NCI-H1417 (cell line): ENCODE results near the gene MFSD6L.
A peak's percentile ranks its signal among the peaks of the same experiment; 100 is the strongest.
"Not testable (repeated sequence)": the region's sequence is repeated elsewhere in the genome, so short reads cannot be mapped to it uniquely, and the experiment has no call there.

Experiments
- DNase-seq, 3 experiments: peaks; one replicate each; lab custom pipeline; 2025; lab: John Stamatoyannopoulos, UW

Gene MFSD6L

DNA sequence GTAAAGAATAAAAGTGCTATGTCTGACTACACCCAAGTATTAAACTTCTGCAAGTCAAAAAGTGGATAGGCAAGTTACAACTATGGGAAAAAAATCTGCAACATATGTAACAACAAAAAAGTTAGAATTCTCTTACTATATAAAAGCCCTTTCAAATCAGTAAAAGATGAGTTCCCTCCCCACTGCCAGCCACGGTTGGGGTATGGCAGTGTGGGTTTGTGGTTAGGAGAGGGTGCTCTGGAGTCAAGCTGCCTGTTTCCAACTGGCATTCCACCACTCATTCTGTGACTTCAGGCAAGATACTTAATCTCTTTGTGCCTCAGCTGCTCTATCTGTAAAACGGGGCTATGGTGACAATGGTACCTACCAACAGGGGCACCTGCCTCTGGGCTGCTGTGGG, 26.6 kb upstream of the MFSD6L start:
- DNase-seq: no peak

GRCh38 chr17:8823279-8823678, 24.1 kb upstream of the MFSD6L start:
- DNase-seq: no peak

DNA sequence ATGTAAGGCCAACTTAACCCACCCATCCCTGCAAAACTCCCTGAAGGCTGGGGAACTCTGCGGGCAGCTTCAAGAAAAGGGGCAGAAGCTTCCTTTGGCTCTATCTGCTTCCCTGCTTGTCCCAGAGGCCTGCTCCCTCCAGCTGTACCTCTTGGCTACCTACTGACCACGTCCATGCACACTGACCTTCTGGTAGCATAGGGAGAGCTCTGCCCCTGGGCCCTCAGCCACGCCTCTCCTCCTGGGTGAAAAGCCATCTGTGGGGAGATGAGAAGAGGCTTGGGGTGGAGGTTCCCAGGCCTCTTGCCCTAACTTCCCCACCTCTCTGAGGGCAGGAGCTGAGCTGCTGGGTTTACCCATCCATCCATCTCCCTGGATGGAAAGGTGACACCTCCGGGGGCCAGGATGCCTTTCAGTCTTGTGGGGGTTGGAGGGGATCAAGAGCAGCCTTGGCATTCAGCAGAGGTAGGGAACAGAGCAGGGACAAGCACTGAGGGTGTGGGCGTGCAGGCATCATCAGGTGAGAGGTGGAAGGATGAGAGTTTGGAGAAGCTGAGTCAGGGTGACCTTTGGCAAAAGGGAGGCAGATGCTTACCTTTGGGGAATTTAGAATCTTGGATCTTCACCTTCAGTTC, 23.4 kb upstream of the MFSD6L start:
- DNase-seq: no peak

DNA sequence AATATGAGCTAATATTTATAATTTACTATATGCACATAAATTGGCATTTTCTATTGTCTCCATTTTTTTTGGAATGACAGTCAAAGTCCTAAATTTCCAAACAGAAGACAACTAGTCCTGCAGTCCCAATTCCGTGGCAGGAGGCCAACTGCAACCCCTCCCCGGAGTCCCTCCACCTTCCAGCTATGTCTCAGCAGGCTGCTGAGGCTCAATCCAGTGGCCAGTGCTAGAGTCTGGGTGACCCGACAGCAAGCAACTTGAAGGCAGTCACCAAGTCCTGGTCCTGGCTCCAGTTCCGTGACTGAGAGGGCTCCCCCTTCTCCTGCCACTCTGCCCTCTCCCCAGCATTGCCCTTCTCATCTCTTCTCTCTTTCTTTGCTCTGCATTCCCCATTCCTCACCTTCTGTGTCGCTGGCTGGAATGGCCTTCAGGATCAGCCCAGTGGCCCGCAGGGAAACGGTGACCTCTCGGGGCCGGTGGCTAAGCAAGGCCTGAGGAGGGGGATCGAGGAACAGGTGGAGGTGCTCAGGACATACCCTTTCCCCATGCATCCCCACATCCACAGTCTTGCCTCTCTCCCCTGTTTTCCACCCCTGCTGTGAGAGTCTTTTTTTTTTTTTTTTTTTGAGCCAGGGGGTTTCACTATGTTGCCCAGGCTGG, 22.4 kb upstream of the MFSD6L start:
- DNase-seq: no peak

GRCh38 chr17:8820311-8821010, 21.3 kb upstream of the MFSD6L start:
- DNase-seq: peak in 2 of 3 experiments; percentile 6 to 50

DNA sequence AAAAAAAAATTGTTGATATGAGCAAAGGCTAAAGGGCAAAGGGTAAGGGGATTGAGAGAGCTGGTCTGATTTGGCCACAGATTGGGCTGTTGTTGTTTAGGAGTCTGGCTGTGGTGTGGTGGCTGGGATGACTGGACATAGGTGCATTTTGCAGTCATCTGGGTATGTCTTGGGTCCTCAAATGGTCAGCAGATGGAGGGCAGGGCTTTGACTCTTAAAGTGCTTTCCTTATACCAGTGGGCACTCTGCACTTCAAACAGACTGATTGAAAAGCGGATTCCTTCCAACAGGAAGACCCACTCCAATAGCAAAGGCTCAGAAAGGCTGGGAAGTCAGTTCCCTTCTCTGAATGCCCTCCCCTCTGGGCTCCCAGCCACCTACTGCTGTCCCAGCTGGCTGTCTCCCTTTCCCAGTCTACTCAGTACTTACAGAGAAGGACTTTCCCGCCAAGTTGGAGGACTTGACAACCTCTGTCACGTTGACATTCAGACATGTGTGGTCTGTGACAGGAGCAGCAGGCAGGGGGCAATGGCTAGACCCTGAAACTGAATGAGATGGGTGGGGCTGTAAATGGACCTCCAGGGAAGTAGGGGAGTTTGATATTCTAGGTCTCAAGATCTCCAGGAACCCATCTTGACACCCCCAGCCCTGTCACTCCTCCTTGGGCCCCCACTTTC, 19.6 kb upstream of the MFSD6L start:
- no peak for DNase-seq

DNA sequence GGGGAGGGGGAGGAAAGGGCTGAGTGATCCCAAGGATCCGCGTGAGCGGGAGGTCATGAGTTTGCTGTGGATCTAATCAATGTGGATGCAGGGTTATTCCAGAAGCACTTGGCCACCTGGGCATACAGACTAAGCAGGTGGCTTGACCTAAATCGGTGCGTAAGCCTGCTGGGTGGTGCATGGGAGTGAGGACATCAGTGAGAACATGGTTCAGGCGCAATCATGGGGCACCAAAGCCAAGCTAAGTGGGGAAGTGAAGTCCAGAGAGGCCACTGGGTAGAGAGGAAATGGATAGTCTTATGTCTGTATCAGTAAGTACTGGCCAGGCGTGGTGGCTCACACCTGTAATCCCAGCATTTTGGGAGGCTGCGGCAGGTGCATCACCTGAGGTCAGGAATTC, 18.9 kb upstream of the MFSD6L start:
- no peak for DNase-seq

DNA sequence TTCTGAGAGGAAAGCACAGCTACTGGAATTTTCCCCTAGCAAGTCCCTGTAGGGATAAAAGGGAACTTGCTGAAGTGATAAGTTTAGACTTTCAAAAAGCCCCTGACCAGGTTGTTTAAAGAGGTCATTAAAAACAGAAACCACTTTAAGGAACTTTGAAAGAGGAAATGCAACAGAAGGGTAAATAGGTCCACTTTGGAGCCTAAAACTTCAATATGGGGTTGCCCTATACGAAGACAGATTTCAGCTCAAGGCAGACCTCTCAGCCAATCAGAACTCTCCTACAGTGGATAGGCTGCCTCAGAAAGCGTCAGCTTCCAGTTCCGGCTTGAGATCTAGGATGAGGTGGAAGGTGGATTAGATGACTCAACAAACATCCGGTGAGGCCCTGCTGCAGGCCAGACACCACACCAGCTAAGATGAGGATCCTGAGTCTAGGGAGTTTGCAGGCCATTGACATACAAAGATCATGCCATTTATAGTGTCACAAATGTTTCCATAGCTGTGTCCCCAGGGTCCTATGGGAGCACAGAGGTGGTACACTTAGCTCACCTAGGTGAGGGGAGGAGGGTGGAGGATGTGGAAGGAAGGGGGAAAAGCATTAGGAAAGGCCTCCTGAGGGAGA, 7.9 kb upstream of the MFSD6L start:
- DNase-seq: no peak

DNA sequence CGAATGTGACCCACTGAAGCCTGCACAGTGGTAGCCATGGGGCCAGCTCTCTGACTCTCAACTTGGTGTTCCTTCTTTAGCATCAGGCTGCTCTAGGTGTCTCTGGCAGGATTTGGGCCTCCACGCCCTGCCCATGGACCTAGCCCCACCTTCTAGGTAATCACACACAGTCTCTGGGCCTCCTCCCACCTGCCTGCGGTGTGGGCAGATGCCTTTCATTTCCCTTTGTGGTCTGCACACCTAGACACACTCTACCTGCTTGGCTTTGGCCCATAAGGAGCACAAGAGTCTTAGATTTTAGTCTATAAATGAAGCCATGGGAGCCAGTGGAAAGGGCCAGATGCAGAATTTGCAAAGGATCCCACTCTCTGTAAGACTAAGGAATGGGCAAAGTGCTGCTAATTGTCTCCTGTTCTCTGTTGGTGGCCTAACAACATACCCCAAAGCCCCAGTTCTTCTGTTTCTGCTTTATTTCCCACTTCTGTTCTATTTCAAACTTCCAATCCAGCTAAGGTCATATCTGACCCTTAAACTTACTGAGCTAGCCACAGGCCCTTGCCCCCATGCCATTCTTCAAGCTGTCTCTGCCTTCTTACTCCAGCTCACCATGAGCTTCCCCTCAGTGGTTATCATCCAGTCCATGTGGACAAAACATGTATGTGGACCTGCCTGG, 7.2 kb upstream of the MFSD6L start:
- no peak for DNase-seq

GRCh38 chr17:8805396-8805795, 6.2 kb upstream of the MFSD6L start:
- DNase-seq: not testable (repeated sequence)

- DNase-seq: peak in 1 of 3 experiments; percentile 1
Measured at GRCh38 chr17:8803531-8804420, 4.6 kb upstream of the MFSD6L start.

DNA sequence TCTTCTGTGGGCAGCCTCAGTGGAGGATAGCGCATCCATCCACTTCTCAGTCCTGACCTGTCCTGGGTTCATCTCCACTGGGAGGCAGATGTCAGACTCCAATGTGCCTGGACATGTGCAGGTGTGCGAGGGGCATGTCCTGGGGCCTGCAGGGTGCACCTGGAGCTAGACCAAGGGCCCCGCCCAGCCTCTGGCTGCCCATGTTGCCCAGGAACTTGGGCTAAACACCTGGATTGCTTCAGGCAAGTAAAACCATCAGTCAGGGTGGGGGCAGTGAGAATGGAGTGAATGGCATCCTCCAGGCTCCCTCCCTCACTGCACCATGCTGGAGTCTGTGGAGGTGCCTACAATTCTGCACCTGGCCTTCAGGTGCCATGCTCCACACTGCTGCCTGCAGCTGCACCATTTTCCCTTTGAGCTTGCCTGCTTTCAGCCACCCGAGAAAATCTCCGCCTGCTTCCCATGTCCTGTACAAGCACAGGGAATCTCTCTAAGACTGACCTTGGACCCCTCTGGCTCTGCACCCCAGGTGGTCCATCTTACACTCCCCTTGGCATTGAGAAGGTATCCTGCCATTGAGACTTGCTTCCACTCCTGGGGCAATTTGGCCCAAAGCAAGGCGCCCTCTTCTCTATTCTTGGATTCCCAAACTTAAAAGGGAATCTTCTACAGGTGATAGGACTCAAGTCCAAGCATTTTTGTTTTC, 2.1 kb upstream of the MFSD6L start:
- DNase-seq: no peak

GRCh38 chr17:8800656-8801055, 1.5 kb upstream of the MFSD6L start:
- DNase-seq: no peak

GRCh38 chr17:8799570-8800212, 526 bp upstream of the MFSD6L start:
- no peak for DNase-seq

GRCh38 chr17:8798176-8798845, 854 bp downstream of the MFSD6L start:
- no peak for DNase-seq

DNA sequence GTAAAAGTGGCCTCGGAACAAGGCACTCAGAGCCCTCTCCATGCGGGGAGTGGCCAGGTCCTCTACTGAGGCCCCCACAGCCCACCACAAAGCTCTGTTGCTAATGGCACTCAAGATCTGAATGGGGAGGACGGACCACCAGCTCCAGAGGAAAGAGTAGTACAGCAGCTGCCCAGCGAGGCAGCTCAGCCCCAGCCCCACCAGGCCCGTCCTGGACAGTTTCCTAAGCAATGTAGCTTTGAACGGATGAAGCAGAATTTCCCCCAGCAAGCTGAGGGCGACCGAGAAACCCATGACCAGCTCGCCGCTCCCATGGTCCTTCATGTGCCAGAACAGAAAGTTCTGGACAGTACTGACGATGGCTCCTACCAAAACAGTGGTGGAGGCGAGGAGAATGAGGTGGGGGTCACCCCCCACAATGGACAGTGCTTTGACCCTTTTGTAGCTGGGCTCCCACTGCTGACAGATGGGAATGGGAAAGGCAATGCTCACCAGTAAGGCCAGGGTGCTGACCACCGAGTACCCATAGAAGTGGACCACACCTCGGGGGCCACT, 1.5 kb downstream of the MFSD6L start:
- no peak for DNase-seq

DNA sequence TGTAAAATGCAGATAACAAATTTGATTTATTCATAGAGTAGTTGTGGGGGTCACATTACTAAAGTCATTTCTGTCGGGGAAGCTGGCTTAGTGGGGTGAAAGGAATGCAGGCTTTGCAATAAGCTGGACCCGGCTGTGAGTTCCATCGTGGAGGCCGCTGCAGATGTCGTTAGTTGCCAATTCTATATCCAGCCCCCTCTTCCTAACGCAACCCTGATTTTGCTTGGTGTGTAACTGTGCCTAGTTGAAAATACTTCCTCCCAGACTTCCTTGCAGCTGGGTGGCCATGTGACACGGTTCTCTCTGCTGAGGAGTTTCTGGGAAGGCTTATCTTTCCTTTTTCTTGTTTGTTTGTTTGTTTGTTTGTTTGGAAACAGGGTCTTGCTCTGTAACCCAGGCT, 4.5 kb downstream of the MFSD6L start:
- no peak for DNase-seq

DNA sequence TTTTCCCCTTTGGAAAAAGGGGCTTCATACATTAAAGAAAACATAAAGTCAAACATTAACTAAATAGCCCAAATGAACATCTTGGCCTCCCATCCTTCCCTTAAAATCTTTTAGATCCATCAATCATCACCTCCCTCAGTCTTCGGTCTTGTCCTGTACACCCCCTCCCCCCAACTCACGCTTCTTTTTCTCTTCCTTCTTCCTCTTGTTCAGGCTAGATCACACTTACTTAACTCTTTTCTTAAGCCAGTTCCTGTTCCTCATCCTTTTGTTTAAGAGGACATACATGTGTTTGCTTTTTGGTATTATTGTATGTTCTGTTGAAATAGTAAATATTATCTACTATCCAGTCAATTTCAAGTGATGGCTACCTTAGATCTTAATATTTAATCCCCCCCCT, 5.5 kb downstream of the MFSD6L start:
- no peak for DNase-seq

DNA sequence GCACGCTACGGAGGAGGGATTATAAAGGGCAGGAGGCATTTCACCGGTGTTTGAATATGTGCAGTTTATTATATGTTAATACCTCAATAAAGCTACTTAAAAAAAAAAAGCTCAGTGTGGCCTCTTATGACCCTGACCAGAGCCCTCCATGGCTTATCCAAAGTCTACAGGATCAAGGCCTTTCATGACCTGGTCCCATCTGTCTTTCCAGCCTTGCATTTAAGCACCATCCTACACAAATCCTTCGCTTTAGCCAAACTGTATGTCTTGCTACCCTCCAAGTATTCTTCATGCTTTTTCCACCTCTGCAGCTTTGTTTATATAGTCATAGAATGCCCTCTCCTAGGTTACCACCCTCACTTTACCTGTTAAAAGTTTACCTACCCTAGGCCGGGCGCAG, 6.5 kb downstream of the MFSD6L start:
- DNase-seq: no peak
